Measurements from ENCODE around the gene FADS3.
A peak's percentile ranks its signal among the peaks of the same experiment; 100 is the strongest.

The FADS3 gene

DNA sequence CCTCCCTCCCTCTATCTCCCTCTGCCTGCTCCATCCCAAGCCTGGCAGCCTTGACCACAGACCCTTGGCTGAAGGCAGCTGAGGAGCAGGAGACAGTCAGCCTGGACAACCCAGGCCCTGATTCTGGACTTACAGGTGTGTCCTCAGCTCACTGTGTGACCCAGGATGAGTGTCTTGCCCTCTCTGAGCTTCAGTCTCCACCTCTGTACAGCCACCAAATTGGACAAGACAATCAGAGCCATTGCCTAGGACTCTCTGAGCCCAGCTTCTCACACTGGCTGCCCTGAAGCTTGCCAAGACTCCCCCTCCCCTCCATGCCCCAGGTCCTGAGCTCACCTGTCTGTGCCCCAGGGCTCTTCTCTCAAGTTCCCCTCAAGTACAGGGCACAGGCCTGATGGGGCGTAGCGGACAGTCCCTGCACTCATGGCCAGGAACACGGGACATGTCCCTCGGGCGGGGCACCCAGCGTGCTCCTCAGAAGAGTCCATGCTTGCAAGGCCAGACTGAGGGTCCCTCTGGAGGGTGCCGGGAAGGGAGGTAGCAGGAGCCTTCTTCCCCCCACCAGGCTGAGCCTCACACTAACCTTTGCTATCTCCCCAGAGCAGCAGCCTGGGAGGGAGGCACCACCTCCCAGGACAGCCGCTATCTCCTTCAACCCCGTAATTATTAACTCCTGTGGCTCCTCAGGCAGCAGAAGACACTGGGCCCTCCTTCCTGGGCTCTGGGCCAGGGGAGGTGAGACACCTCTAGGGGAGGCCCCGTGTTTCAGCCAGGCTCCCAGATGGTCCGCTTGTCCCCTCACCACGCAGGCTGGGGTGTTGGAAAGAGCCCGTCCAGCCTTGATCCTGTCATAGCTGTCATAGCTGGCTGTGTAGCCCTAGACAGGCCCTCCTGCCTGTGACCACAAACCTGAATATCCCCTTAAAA is 28.6 kb upstream of the FADS3 start:
- TF ChIP-seq GLIS3 (CRISPR knock-in tag; IDR thresholded peaks at IDR 0.05) (no peak), PPARA (CRISPR knock-in tag; IDR thresholded peaks at IDR 0.05; ENCODE audit: borderline replicate concordance) (no peak)
- TF ChIP-seq, protein P1, sequence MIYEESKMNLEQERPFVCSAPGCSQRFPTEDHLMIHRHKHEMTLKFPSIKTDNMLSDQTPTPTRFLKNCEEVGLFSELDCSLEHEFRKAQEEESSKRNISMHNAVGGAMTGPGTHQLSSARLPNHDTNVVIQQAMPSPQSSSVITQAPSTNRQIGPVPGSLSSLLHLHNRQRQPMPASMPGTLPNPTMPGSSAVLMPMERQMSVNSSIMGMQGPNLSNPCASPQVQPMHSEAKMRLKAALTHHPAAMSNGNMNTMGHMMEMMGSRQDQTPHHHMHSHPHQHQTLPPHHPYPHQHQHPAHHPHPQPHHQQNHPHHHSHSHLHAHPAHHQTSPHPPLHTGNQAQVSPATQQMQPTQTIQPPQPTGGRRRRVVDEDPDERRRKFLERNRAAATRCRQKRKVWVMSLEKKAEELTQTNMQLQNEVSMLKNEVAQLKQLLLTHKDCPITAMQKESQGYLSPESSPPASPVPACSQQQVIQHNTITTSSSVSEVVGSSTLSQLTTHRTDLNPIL (CRISPR knock-in tag; IDR thresholded peaks at IDR 0.05; ENCODE audit: low read depth): no peak
- no peak for ATAC-seq

DNA sequence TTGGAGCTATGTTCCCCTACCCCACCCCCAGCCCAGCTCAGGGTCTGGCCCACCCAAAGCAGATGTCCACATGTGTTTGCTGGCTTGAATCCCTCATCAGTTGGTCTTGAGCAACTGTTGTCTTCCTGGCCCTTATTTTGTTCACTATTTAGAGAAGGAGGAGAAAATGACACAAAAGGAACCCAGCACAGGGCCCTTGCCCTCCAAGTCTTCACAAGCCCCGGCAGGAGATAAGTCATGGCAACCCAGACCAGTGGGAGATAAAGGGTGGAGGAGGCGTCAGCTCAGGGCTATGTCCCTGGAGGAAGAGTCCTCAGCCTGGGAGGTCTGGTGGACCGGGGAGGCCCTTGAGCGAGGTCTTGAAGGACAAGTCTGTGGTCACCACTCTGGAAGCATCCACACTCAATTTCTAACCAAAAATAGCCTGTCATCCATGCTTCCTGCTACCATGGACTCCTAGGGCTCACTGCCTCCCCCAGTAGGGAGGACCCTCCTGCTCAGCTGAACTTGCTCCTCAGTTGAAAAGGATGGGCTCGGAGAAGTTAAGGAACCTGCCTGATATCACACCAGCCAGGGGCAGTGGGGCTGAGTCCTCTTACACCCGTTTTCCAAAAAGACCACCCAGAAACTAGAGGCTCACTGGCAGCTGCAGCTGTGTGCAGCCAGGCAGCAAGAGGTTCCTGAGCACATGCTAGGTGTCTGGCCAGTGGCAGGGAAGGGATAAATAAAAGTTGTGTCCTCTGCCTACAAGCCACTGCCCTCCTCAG is 27.8 kb upstream of the FADS3 start:
- no peak for TF ChIP-seq ZFP3 (CRISPR knock-in tag; IDR thresholded peaks at IDR 0.05)
- TF ChIP-seq, protein P1 (CRISPR knock-in tag; IDR thresholded peaks at IDR 0.05; ENCODE audit: low read depth): no peak
- TF ChIP-seq ZNF565 (CRISPR knock-in tag; conservative IDR thresholded peaks at IDR 0.05; ENCODE audit: low read depth): no peak
- no peak for TF ChIP-seq TOX (CRISPR knock-in tag; IDR thresholded peaks at IDR 0.05; ENCODE audit: borderline replicate concordance)
- no peak for TF ChIP-seq TCF4 (CRISPR knock-in tag; IDR thresholded peaks at IDR 0.05; ENCODE audit: borderline replicate concordance)
- no peak for TF ChIP-seq GLIS3 (CRISPR knock-in tag; IDR thresholded peaks at IDR 0.05)
- TF ChIP-seq ZC3H10 (CRISPR knock-in tag; IDR thresholded peaks at IDR 0.05): no peak
- no peak for ATAC-seq

DNA sequence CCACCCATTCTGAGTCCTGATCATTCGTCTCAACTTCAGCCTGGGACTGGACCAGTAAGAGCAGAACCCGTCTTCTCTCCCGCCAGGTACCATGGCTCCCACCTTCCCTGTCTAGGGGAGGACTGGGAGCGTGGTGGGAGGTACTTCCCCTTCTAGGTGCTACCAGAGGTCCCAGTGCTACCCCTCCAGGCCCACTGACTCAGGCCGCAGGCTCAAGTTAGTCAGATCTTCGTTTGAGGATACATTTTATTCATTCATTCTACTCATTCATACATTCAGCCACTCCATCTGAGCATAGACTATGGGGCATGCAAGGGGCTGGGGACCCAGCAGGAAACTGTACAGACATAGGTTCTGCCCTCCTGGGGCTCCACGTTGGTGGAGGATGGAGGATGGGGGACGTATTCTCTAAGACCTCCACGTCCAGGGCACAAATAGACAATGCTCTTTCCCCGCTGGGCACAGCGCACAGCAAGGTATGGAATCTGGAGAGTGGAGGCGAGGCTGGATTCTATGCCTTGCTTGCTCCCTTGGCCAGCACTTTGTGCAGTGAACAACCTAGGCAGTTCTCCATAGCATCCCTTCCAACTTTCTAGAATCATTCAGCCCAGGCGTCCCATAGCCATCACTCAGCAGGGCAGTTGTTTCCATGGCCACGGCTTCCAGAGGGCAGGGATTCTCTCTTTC is 27.0 kb upstream of the FADS3 start:
- ATAC-seq: no peak
- TF ChIP-seq ZNF565 (CRISPR knock-in tag; conservative IDR thresholded peaks at IDR 0.05; ENCODE audit: low read depth): no peak
- TF ChIP-seq ZNF70 (CRISPR knock-in tag; IDR thresholded peaks at IDR 0.05): no peak
- TF ChIP-seq ESRRG (CRISPR knock-in tag; IDR thresholded peaks at IDR 0.05): no peak
- TF ChIP-seq PPARA (CRISPR knock-in tag; IDR thresholded peaks at IDR 0.05; ENCODE audit: borderline replicate concordance): no peak
- TF ChIP-seq, protein P2, sequence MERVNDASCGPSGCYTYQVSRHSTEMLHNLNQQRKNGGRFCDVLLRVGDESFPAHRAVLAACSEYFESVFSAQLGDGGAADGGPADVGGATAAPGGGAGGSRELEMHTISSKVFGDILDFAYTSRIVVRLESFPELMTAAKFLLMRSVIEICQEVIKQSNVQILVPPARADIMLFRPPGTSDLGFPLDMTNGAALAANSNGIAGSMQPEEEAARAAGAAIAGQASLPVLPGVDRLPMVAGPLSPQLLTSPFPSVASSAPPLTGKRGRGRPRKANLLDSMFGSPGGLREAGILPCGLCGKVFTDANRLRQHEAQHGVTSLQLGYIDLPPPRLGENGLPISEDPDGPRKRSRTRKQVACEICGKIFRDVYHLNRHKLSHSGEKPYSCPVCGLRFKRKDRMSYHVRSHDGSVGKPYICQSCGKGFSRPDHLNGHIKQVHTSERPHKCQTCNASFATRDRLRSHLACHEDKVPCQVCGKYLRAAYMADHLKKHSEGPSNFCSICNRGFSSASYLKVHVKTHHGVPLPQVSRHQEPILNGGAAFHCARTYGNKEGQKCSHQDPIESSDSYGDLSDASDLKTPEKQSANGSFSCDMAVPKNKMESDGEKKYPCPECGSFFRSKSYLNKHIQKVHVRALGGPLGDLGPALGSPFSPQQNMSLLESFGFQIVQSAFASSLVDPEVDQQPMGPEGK (CRISPR knock-in tag; IDR thresholded peaks at IDR 0.05; ENCODE audit: borderline replicate concordance): no peak
- no peak for TF ChIP-seq TOX (CRISPR knock-in tag; IDR thresholded peaks at IDR 0.05; ENCODE audit: borderline replicate concordance)
- TF ChIP-seq ZFP30 (CRISPR knock-in tag; IDR thresholded peaks at IDR 0.05): no peak
- no peak for TF ChIP-seq CSDC2 (CRISPR knock-in tag; IDR thresholded peaks at IDR 0.05)

DNA sequence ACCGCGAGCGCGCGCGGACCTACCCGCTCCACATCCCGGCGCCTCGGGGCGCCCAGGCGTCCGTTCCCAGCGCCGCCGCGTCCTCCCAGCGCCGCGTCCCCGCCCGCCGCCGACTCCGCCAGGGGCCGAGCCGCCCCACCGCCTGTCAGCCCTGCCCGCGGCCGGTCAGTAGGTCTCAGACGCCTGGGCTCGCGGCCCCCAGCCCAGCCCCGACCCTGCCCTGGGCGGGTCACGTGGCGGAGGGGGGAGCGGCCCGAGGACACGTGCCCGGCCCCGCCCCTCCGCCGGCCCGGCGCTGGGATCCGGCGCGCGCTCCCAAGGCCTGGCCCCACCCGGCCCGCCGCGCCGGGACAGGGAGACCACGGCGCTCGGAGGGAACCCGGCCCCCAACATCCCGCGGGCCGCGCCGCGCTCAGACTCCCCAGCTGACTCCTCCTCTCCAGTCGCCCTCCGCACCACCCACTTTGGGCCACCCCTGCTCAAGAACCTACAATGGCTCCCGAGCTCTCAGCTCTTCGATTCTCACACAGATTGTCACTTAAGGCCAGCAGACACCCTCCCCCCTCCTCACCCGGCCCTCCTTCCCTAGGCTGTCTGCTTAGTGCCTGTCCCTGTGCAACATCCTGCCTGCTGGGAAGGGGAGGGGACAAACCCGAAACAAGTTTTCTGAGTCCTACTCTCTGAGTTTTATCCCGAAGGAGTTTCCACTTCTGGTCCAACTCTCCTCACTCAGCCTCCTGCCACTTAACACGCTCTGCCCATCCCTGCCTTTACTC is 26.2 kb upstream of the FADS3 start, which contains the start of gene RAB3IL1:
RAB3IL1 (minus strand) TSS at position 233 of the 776 bp plus-strand sequence; CDS start at position 34, 199 bp downstream.
- ATAC-seq: peak; percentile 72
- no peak for TF ChIP-seq ESRRG (CRISPR knock-in tag; IDR thresholded peaks at IDR 0.05)
- TF ChIP-seq ARNTL (CRISPR knock-in tag; IDR thresholded peaks at IDR 0.05; ENCODE audit: borderline replicate concordance, low read depth): peak; percentile 93; the same call in 1 of the 2 replicates

DNA sequence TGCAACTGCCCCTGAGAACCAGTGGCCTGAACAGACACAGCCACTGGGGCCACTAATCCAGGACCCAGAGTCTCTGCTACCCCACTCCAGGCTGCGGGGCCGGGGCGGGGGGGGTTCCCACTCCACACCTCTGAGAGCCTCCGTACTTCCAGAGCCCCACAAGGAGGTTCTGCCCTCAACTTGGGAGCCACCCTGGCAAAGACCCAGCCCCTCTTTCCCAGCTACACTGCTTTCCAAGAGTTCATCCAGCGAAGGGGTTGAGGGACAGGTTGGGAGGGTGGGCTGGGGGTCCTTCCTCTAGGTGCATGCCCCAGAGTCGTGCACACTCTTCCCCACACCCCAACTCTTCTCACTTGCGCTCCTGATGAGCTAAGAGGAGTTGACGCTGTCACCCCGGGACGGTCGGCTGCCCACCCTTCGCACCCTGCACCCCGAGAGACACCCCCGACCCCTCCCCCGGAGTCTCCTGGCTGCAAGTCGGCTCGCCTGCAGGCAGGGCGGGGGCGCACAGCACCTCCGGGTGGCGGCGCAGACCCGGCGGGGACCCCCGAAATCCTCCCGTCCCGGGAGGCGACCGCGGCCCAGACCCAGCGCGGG is 25.5 kb upstream of the FADS3 start:
- TF ChIP-seq ZFP3 (CRISPR knock-in tag; IDR thresholded peaks at IDR 0.05) (no peak), GLIS3 (CRISPR knock-in tag; IDR thresholded peaks at IDR 0.05) (no peak), ZNF70 (CRISPR knock-in tag; IDR thresholded peaks at IDR 0.05) (no peak), ISL1 (CRISPR knock-in tag; IDR thresholded peaks at IDR 0.05) (no peak), ARNTL (CRISPR knock-in tag; IDR thresholded peaks at IDR 0.05; ENCODE audit: borderline replicate concordance, low read depth) (no peak), ZC3H10 (CRISPR knock-in tag; IDR thresholded peaks at IDR 0.05) (no peak), CSDC2 (CRISPR knock-in tag; IDR thresholded peaks at IDR 0.05) (no peak), PPARA (CRISPR knock-in tag; IDR thresholded peaks at IDR 0.05; ENCODE audit: borderline replicate concordance) (no peak)
- TF ChIP-seq, protein P2 (CRISPR knock-in tag; IDR thresholded peaks at IDR 0.05; ENCODE audit: borderline replicate concordance): no peak
- TF ChIP-seq, protein P3, sequence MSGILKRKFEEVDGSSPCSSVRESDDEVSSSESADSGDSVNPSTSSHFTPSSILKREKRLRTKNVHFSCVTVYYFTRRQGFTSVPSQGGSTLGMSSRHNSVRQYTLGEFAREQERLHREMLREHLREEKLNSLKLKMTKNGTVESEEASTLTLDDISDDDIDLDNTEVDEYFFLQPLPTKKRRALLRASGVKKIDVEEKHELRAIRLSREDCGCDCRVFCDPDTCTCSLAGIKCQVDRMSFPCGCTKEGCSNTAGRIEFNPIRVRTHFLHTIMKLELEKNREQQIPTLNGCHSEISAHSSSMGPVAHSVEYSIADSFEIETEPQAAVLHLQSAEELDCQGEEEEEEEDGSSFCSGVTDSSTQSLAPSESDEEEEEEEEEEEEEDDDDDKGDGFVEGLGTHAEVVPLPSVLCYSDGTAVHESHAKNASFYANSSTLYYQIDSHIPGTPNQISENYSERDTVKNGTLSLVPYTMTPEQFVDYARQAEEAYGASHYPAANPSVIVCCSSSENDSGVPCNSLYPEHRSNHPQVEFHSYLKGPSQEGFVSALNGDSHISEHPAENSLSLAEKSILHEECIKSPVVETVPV (CRISPR knock-in tag; IDR thresholded peaks at IDR 0.05): no peak
- TF ChIP-seq, protein P4, sequence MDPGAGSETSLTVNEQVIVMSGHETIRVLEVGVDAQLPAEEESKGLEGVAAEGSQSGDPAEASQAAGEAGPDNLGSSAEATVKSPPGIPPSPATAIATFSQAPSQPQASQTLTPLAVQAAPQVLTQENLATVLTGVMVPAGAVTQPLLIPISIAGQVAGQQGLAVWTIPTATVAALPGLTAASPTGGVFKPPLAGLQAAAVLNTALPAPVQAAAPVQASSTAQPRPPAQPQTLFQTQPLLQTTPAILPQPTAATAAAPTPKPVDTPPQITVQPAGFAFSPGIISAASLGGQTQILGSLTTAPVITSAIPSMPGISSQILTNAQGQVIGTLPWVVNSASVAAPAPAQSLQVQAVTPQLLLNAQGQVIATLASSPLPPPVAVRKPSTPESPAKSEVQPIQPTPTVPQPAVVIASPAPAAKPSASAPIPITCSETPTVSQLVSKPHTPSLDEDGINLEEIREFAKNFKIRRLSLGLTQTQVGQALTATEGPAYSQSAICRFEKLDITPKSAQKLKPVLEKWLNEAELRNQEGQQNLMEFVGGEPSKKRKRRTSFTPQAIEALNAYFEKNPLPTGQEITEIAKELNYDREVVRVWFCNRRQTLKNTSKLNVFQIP (CRISPR knock-in tag; IDR thresholded peaks at IDR 0.05; ENCODE audit: borderline replicate concordance, low read depth): no peak
- peak; percentile 18 for ATAC-seq
